ENCODE measurements around the gene CDCP1. TPM values are rescaled to one million over a fixed set of nuclear protein-coding genes. Genes with fewer than 3 reads are reported as not detected.

Gene CDCP1
- total and polyA plus RNA-seq, 2 experiments from 2014 or later, result 5.4 to 8.8 TPM

- no peak overlapping the region for H3K4me2 ChIP-seq (ENCODE audit: unreplicated experiment)
- in situ Hi-C loops (cut with MboI), result no loop called here
- no peaks in the 10 kb centered on the region for H3K9me2 ChIP-seq (ENCODE audit: insufficient read depth)
- DNase-seq, result no peak
- H3K9ac ChIP-seq, result no peak overlapping the region
- no peaks in the 10 kb centered on the region for H3K36me3 ChIP-seq (ENCODE audit: low read depth)
- no peaks in the 10 kb centered on the region for H3K27me3 ChIP-seq (replicated peaks; ENCODE audit: insufficient read depth)
- H3K27ac ChIP-seq, result no peak overlapping the region
- no peak overlapping the region for H3K4me3 ChIP-seq
- H2AFZ ChIP-seq, result no peak overlapping the region
- 86 to 88% methylated on average over 5 of the region's 5 CpGs for WGBS, 2 experiments (ENCODE audit: low coverage in 1 of 2, low lambda C conversion rate in 2 of 2, missing lambda C conversion rate in 2 of 2)
- no peak for TF ChIP-seq EZH2 (IDR thresholded peaks at IDR 0.05; ENCODE audit: insufficient read depth, poor library complexity, severe bottlenecking)
- no peak for TF ChIP-seq EZH2phosphoT487 (IDR thresholded peaks at IDR 0.05; ENCODE audit: insufficient read depth, low read depth)
- H3K79me2 ChIP-seq (ENCODE audit: insufficient read depth), result no peaks in the 10 kb centered on the region
- peaks cover 13% of the 10 kb centered on the region for H3K4me1 ChIP-seq (ENCODE audit: insufficient read depth)
- no peaks in the 10 kb centered on the region for H4K20me1 ChIP-seq (ENCODE audit: insufficient read depth)
- H3K9me3 ChIP-seq (ENCODE audit: low read depth), result no peaks in the 10 kb centered on the region
- H3F3A ChIP-seq (ENCODE audit: insufficient read depth), result peaks cover 13% of the 10 kb centered on the region
These were observed 47.9 kb downstream of the CDCP1 start for GRCh38 chr3:45098310-45098709.

GRCh38 chr3:45097296-45097883 lies 48.8 kb downstream of the CDCP1 start:
- no peak overlapping the region for H3K27ac ChIP-seq
- no peak overlapping the region for H3K9ac ChIP-seq
- peaks cover 18% of the 10 kb centered on the region for H3K4me1 ChIP-seq (ENCODE audit: insufficient read depth)
- WGBS, 2 experiments (ENCODE audit: low coverage in 1 of 2, low lambda C conversion rate in 2 of 2, missing lambda C conversion rate in 2 of 2), result 69 to 73% methylated on average over 6 of the region's 6 CpGs
- H3K9me2 ChIP-seq (ENCODE audit: insufficient read depth), result no peaks in the 10 kb centered on the region
- H2AFZ ChIP-seq, result no peak overlapping the region
- no peaks in the 10 kb centered on the region for H3K79me2 ChIP-seq (ENCODE audit: insufficient read depth)
- in situ Hi-C loops (cut with MboI), result no loop called here
- H3K4me3 ChIP-seq, result no peak overlapping the region
- no peak overlapping the region for H3K4me2 ChIP-seq (ENCODE audit: unreplicated experiment)
- H3K27me3 ChIP-seq (replicated peaks; ENCODE audit: insufficient read depth), result no peaks in the 10 kb centered on the region
- H3K9me3 ChIP-seq (ENCODE audit: low read depth), result no peaks in the 10 kb centered on the region
- H3F3A ChIP-seq (ENCODE audit: insufficient read depth), result peaks cover 14% of the 10 kb centered on the region
- no peaks in the 10 kb centered on the region for H4K20me1 ChIP-seq (ENCODE audit: insufficient read depth)
- DNase-seq, result no peak
- no peak for TF ChIP-seq EZH2phosphoT487 (IDR thresholded peaks at IDR 0.05; ENCODE audit: insufficient read depth, low read depth)
- TF ChIP-seq EZH2 (IDR thresholded peaks at IDR 0.05; ENCODE audit: insufficient read depth, poor library complexity, severe bottlenecking), result no peak
- no peaks in the 10 kb centered on the region for H3K36me3 ChIP-seq (ENCODE audit: low read depth)

- in situ Hi-C loops (cut with MboI), result no loop called here
- WGBS, 2 experiments (ENCODE audit: low coverage in 1 of 2, low lambda C conversion rate in 2 of 2, missing lambda C conversion rate in 2 of 2), result 74 to 77% methylated on average over 7 of the region's 7 CpGs
- peaks cover 20% of the 10 kb centered on the region for H3K4me1 ChIP-seq (ENCODE audit: insufficient read depth)
- TF ChIP-seq EZH2 (IDR thresholded peaks at IDR 0.05; ENCODE audit: insufficient read depth, poor library complexity, severe bottlenecking) (no peak), EZH2phosphoT487 (IDR thresholded peaks at IDR 0.05; ENCODE audit: insufficient read depth, low read depth) (no peak)
- no peak overlapping the region for H3K4me3 ChIP-seq
- no peaks in the 10 kb centered on the region for H3K36me3 ChIP-seq (ENCODE audit: low read depth)
- no peak overlapping the region for H2AFZ ChIP-seq
- H3K27ac ChIP-seq, result no peak overlapping the region
- no peak overlapping the region for H3K4me2 ChIP-seq (ENCODE audit: unreplicated experiment)
- H3K79me2 ChIP-seq (ENCODE audit: insufficient read depth), result no peaks in the 10 kb centered on the region
- H3F3A ChIP-seq (ENCODE audit: insufficient read depth), result peaks cover 17% of the 10 kb centered on the region
- no peaks in the 10 kb centered on the region for H3K9me2 ChIP-seq (ENCODE audit: insufficient read depth)
- H3K27me3 ChIP-seq (replicated peaks; ENCODE audit: insufficient read depth), result no peaks in the 10 kb centered on the region
- no peaks in the 10 kb centered on the region for H3K9me3 ChIP-seq (ENCODE audit: low read depth)
- H3K9ac ChIP-seq, result no peak overlapping the region
- no peaks in the 10 kb centered on the region for H4K20me1 ChIP-seq (ENCODE audit: insufficient read depth)
- DNase-seq, result no peak
These were observed 50.2 kb downstream of the CDCP1 start for GRCh38 chr3:45095916-45096526.

- Histone ChIP-seq H3K27ac (no peak overlapping the region), H3K4me1 (ENCODE audit: insufficient read depth) (peaks cover 13% of the 10 kb centered on the region), H4K20me1 (ENCODE audit: insufficient read depth) (no peaks in the 10 kb centered on the region), H2AFZ (no peak overlapping the region), H3K27me3 (replicated peaks; ENCODE audit: insufficient read depth) (no peaks in the 10 kb centered on the region), H3K9ac (peak overlapping the region; percentile 24; the same call in 1 of the 2 replicates), H3K4me2 (ENCODE audit: unreplicated experiment) (no peak overlapping the region), H3K4me3 (no peak overlapping the region), H3F3A (ENCODE audit: insufficient read depth) (peaks cover 9% of the 10 kb centered on the region; the same call in 1 of the 2 replicates), H3K36me3 (ENCODE audit: low read depth) (no peaks in the 10 kb centered on the region), H3K9me2 (ENCODE audit: insufficient read depth) (no peaks in the 10 kb centered on the region), H3K79me2 (ENCODE audit: insufficient read depth) (no peaks in the 10 kb centered on the region), H3K9me3 (ENCODE audit: low read depth) (no peaks in the 10 kb centered on the region)
- DNase-seq, result no peak
- 85 to 93% methylated on average over 8 of the region's 8 CpGs for WGBS, 2 experiments (ENCODE audit: low coverage in 1 of 2, low lambda C conversion rate in 2 of 2, missing lambda C conversion rate in 2 of 2)
- in situ Hi-C loops (cut with MboI), result no loop called here
- TF ChIP-seq EZH2phosphoT487 (IDR thresholded peaks at IDR 0.05; ENCODE audit: insufficient read depth, low read depth) (no peak), EZH2 (IDR thresholded peaks at IDR 0.05; ENCODE audit: insufficient read depth, poor library complexity, severe bottlenecking) (no peak)
These were observed 53.0 kb downstream of the CDCP1 start for GRCh38 chr3:45093176-45093575.

Data from GM23248 (cell line).